Measurements from ENCODE around the gene BOC.
"Not testable (repeated sequence)": the region's sequence is repeated elsewhere in the genome, so short reads cannot be mapped to it uniquely, and the experiment has no call there.

The BOC gene

DNA sequence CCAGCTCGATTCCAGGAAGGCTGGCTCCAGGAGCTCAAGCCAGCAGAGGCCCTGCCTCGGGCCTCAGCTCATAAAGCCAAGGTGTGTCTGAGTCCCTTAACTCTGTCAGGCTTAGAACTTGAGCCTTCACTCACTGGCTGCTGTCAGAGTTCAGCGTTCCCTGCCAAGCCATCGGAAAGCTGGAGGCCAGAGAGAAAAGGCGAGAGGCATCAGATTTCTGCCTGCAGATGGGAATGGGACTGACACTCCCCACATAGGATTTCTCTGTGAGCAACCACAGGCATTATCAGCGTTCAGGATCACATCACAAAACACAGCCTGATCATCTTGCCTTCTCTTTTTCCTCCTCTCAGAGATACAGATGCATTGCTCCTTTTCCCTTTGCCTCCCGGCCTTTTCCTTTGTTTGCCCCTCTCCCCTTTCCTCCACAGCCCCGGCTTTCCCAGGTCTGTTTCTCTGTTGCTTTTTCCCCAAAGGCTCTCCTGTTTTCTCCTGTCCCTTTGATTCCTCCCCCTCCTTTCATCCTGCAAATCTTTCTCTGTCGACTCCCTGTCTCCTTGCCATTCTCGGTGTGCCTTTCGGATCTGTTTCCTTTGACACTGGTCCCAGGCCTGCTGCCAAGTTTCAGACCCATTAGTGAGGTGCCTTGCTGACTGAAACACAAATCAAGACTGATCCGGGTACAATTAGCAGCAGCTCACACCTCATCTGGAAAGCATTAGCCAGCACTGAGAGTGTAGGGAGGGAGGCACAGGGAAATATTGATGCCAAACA, 44.5 kb upstream of the BOC start:
- H3K4me3 ChIP-seq (ENCODE audit: control insufficient read depth, low read depth, low read length), result no peak overlapping the region
- TF ChIP-seq, protein P1, sequence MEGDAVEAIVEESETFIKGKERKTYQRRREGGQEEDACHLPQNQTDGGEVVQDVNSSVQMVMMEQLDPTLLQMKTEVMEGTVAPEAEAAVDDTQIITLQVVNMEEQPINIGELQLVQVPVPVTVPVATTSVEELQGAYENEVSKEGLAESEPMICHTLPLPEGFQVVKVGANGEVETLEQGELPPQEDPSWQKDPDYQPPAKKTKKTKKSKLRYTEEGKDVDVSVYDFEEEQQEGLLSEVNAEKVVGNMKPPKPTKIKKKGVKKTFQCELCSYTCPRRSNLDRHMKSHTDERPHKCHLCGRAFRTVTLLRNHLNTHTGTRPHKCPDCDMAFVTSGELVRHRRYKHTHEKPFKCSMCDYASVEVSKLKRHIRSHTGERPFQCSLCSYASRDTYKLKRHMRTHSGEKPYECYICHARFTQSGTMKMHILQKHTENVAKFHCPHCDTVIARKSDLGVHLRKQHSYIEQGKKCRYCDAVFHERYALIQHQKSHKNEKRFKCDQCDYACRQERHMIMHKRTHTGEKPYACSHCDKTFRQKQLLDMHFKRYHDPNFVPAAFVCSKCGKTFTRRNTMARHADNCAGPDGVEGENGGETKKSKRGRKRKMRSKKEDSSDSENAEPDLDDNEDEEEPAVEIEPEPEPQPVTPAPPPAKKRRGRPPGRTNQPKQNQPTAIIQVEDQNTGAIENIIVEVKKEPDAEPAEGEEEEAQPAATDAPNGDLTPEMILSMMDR (conservative IDR thresholded peaks at IDR 0.05; ENCODE audit: control insufficient read depth, insufficient read depth, low read depth, low read length), result no peak
- peak; percentile 56 for DNase-seq (ENCODE audit: low read depth)

DNA sequence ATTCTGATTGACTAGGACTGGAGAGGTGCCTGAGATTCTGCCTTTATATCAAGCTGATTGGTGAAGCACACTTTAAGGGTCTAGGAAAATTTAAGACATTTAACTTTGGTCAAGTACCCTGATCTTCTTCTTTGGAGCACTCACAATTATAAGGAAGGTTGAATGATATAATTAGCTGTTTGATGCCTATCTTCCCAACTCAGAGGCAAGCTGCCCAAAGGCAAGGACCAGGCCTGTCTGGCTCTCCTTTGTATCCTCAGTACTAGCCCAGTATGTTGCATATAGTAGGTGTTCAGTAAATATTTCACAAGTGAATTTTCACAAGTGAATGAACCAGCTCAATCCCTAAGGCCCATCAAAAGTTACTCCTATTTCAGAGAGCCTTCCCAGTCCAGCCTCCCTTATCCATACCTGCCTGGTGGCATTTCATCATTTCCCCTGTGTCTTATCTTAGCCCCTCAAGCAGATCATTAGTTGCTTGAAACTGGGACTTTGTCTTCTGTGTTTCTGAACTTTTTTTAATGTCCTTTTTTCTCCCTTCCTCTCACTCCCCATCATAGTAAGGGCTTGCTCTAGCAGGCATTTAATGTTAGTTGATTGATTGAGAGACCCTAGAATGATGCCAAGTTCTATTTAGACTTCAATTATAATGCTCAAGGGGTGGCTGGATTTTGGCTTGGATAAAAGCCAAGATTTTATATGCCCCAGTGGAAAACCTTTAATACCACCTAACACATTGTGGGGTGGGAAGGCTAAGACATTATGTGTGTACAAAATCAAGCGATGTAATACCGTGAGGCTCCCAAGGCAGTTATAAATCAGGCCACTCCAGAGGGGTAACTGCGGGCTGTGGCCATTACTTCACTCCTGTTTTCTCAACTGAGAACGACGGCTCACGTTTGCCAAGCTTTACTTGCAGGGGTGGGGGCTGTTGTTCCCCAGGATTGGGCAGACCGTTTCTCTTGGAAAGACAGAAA, 43.2 kb upstream of the BOC start:
- TF ChIP-seq, protein P1 (conservative IDR thresholded peaks at IDR 0.05; ENCODE audit: control insufficient read depth, insufficient read depth, low read depth, low read length), result no peak
- no peak overlapping the region for H3K4me3 ChIP-seq (ENCODE audit: control insufficient read depth, low read depth, low read length)
- no peak for DNase-seq (ENCODE audit: low read depth)

- TF ChIP-seq, protein P1 (conservative IDR thresholded peaks at IDR 0.05; ENCODE audit: control insufficient read depth, insufficient read depth, low read depth, low read length), result no peak
- H3K4me3 ChIP-seq (ENCODE audit: control insufficient read depth, low read depth, low read length), result no peak overlapping the region
- DNase-seq (ENCODE audit: low read depth), result no peak
Measured at GRCh38 chr3:113169891-113170452, 41.4 kb upstream of the BOC start.

DNA sequence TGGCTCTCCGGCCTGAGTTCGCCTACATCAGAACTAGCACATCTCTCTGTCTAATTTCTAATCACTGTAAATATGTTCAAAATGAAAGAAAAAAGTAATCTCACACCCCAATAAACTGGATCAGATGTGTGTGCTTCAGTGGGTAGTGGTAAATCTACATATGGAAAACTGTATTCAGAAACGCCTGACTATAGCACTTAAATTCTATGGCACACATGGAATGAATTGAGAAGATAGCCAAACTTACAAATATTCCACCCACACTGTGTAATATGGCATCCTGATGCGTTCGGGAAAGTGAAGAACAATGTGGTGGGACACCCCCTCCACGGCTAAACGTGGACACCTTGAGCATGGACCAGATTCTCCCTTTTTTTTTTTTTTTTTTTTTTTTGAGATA, 40.6 kb upstream of the BOC start:
- no peak for DNase-seq (ENCODE audit: low read depth)
- no peak overlapping the region for H3K4me3 ChIP-seq (ENCODE audit: control insufficient read depth, low read depth, low read length)
- TF ChIP-seq, protein P1 (conservative IDR thresholded peaks at IDR 0.05; ENCODE audit: control insufficient read depth, insufficient read depth, low read depth, low read length), result no peak

DNA sequence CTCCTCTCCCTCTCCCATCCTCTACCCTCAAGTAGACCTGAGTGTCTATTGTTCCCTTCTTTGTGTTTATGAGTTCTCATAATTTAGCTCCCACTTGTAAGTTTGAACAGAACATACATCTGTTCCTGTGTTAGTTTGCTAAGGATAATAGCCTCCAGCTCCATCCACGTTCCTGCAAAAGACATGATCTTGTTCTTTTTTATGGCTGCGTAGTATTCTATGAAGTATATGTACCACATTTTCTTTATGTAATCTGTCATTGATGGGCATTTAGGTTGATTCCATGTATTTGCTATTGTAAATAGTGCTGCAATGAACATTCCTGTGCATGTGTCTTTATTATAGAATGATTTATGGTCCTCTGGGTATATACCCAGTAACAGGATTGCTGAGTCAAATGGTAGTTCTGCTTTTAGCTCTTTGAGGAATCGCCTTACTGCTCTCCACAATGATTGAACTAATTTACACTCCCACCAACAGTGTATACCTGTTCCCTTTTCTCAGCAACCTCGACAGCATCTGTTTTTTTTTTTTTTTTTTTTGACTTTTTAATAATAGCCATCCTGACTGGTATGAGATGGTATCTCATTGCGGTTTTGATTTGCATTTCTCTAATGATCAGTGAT, 39.6 kb upstream of the BOC start:
- DNase-seq (ENCODE audit: low read depth); H3K4me3 ChIP-seq (ENCODE audit: control insufficient read depth, low read depth, low read length): not testable (repeated sequence)

GRCh38 chr3:113173102-113173501, 38.3 kb upstream of the BOC start:
- no peak overlapping the region for H3K4me3 ChIP-seq (ENCODE audit: control insufficient read depth, low read depth, low read length)
- DNase-seq (ENCODE audit: low read depth), result no peak
- TF ChIP-seq, protein P1 (conservative IDR thresholded peaks at IDR 0.05; ENCODE audit: control insufficient read depth, insufficient read depth, low read depth, low read length), result no peak

Data from fibroblast of mammary gland (primary cell).